ENCODE measurements around the gene ABHD12B.

Gene ABHD12B

GRCh38 chr14:50845166-50845565, 26.7 kb upstream of the ABHD12B start:
- H3K4me1 ChIP-seq (ENCODE audit: control insufficient read depth, low read depth, low read length), result no peaks in the 10 kb centered on the region
- H3K9me3 ChIP-seq (ENCODE audit: control insufficient read depth, low read depth, low read length), result no peaks in the 10 kb centered on the region
- H3K9ac ChIP-seq (ENCODE audit: low read length), result no peak overlapping the region
- H3K27ac ChIP-seq (ENCODE audit: low read length), result no peak overlapping the region
- H3K36me3 ChIP-seq (ENCODE audit: control insufficient read depth, low read depth, low read length), result no peaks in the 10 kb centered on the region
- no peak overlapping the region for H3K4me3 ChIP-seq (ENCODE audit: low read length)
- H3K27me3 ChIP-seq (ENCODE audit: control insufficient read depth, insufficient read depth, low read length), result no peaks in the 10 kb centered on the region

- Histone ChIP-seq H3K27me3 (ENCODE audit: control insufficient read depth, insufficient read depth, low read length) (no peaks in the 10 kb centered on the region), H3K9me3 (ENCODE audit: control insufficient read depth, low read depth, low read length) (no peaks in the 10 kb centered on the region), H3K4me1 (ENCODE audit: control insufficient read depth, low read depth, low read length) (no peaks in the 10 kb centered on the region), H3K9ac (ENCODE audit: low read length) (no peak overlapping the region), H3K27ac (ENCODE audit: low read length) (no peak overlapping the region), H3K4me3 (ENCODE audit: low read length) (no peak overlapping the region), H3K36me3 (ENCODE audit: control insufficient read depth, low read depth, low read length) (no peaks in the 10 kb centered on the region)
These were observed 25.5 kb upstream of the ABHD12B start for GRCh38 chr14:50846226-50846880.

- Histone ChIP-seq H3K4me3 (ENCODE audit: low read length) (no peak overlapping the region), H3K27ac (ENCODE audit: low read length) (no peak overlapping the region), H3K9ac (ENCODE audit: low read length) (no peak overlapping the region), H3K36me3 (ENCODE audit: control insufficient read depth, low read depth, low read length) (no peaks in the 10 kb centered on the region), H3K27me3 (ENCODE audit: control insufficient read depth, insufficient read depth, low read length) (no peaks in the 10 kb centered on the region), H3K4me1 (ENCODE audit: control insufficient read depth, low read depth, low read length) (no peaks in the 10 kb centered on the region), H3K9me3 (ENCODE audit: control insufficient read depth, low read depth, low read length) (no peaks in the 10 kb centered on the region)
These were observed 18.0 kb upstream of the ABHD12B start for GRCh38 chr14:50853891-50854290.

GRCh38 chr14:50854521-50854920, 17.3 kb upstream of the ABHD12B start:
- peaks cover 2% of the 10 kb centered on the region for H3K4me1 ChIP-seq (ENCODE audit: control insufficient read depth, low read depth, low read length)
- H3K9ac ChIP-seq (ENCODE audit: low read length), result no peak overlapping the region
- H3K9me3 ChIP-seq (ENCODE audit: control insufficient read depth, low read depth, low read length), result no peaks in the 10 kb centered on the region
- H3K36me3 ChIP-seq (ENCODE audit: control insufficient read depth, low read depth, low read length), result no peaks in the 10 kb centered on the region
- H3K27ac ChIP-seq (ENCODE audit: low read length), result no peak overlapping the region
- no peaks in the 10 kb centered on the region for H3K27me3 ChIP-seq (ENCODE audit: control insufficient read depth, insufficient read depth, low read length)
- H3K4me3 ChIP-seq (ENCODE audit: low read length), result no peak overlapping the region

- H3K4me1 ChIP-seq (ENCODE audit: control insufficient read depth, low read depth, low read length), result peaks cover 10% of the 10 kb centered on the region
- H3K27ac ChIP-seq (ENCODE audit: low read length), result no peak overlapping the region
- H3K9me3 ChIP-seq (ENCODE audit: control insufficient read depth, low read depth, low read length), result no peaks in the 10 kb centered on the region
- H3K9ac ChIP-seq (ENCODE audit: low read length), result no peak overlapping the region
- H3K4me3 ChIP-seq (ENCODE audit: low read length), result no peak overlapping the region
- H3K36me3 ChIP-seq (ENCODE audit: control insufficient read depth, low read depth, low read length), result no peaks in the 10 kb centered on the region
- no peaks in the 10 kb centered on the region for H3K27me3 ChIP-seq (ENCODE audit: control insufficient read depth, insufficient read depth, low read length)
These were observed 16.3 kb upstream of the ABHD12B start for GRCh38 chr14:50855558-50855957.

- Histone ChIP-seq H3K4me1 (ENCODE audit: control insufficient read depth, low read depth, low read length) (peaks cover 11% of the 10 kb centered on the region), H3K36me3 (ENCODE audit: control insufficient read depth, low read depth, low read length) (no peaks in the 10 kb centered on the region)
These were observed 15.2 kb upstream of the ABHD12B start for GRCh38 chr14:50856660-50857059.

GRCh38 chr14:50859296-50859624, 12.6 kb upstream of the ABHD12B start:
- Histone ChIP-seq H3K4me1 (ENCODE audit: control insufficient read depth, low read depth, low read length) (peaks cover 19% of the 10 kb centered on the region), H3K27ac (ENCODE audit: low read length) (no peak overlapping the region), H3K9ac (ENCODE audit: low read length) (no peak overlapping the region), H3K27me3 (ENCODE audit: control insufficient read depth, insufficient read depth, low read length) (no peaks in the 10 kb centered on the region), H3K36me3 (ENCODE audit: control insufficient read depth, low read depth, low read length) (no peaks in the 10 kb centered on the region), H3K4me3 (ENCODE audit: low read length) (no peak overlapping the region), H3K9me3 (ENCODE audit: control insufficient read depth, low read depth, low read length) (no peaks in the 10 kb centered on the region)

More at GRCh38 chr14:50856660-50857059, 15.2 kb upstream of the ABHD12B start:
- Histone ChIP-seq H3K9me3 (ENCODE audit: control insufficient read depth, low read depth, low read length) (no peaks in the 10 kb centered on the region), H3K27ac (ENCODE audit: low read length) (no peak overlapping the region), H3K4me3 (ENCODE audit: low read length) (no peak overlapping the region), H3K27me3 (ENCODE audit: control insufficient read depth, insufficient read depth, low read length) (no peaks in the 10 kb centered on the region), H3K9ac (ENCODE audit: low read length) (no peak overlapping the region)

- peak overlapping the region; percentile 44 for H3K9ac ChIP-seq (ENCODE audit: low read length)
- H3K27me3 ChIP-seq (ENCODE audit: control insufficient read depth, insufficient read depth, low read length), result no peaks in the 10 kb centered on the region
- no peaks in the 10 kb centered on the region for H3K36me3 ChIP-seq (ENCODE audit: control insufficient read depth, low read depth, low read length)
- H3K27ac ChIP-seq (ENCODE audit: low read length), result no peak overlapping the region
- peaks cover 19% of the 10 kb centered on the region for H3K4me1 ChIP-seq (ENCODE audit: control insufficient read depth, low read depth, low read length)
- no peaks in the 10 kb centered on the region for H3K9me3 ChIP-seq (ENCODE audit: control insufficient read depth, low read depth, low read length)
- H3K4me3 ChIP-seq (ENCODE audit: low read length), result no peak overlapping the region
These were observed 11.3 kb upstream of the ABHD12B start for GRCh38 chr14:50860478-50861086.

- Histone ChIP-seq H3K9me3 (ENCODE audit: control insufficient read depth, low read depth, low read length) (no peaks in the 10 kb centered on the region), H3K27me3 (ENCODE audit: control insufficient read depth, insufficient read depth, low read length) (no peaks in the 10 kb centered on the region), H3K9ac (ENCODE audit: low read length) (no peak overlapping the region), H3K4me1 (ENCODE audit: control insufficient read depth, low read depth, low read length) (peaks cover 19% of the 10 kb centered on the region), H3K36me3 (ENCODE audit: control insufficient read depth, low read depth, low read length) (no peaks in the 10 kb centered on the region), H3K4me3 (ENCODE audit: low read length) (no peak overlapping the region), H3K27ac (ENCODE audit: low read length) (no peak overlapping the region)
These were observed 9.8 kb upstream of the ABHD12B start for GRCh38 chr14:50862036-50862570.

GRCh38 chr14:50864237-50864636, 7.6 kb upstream of the ABHD12B start:
- H3K36me3 ChIP-seq (ENCODE audit: control insufficient read depth, low read depth, low read length), result no peaks in the 10 kb centered on the region
- H3K27ac ChIP-seq (ENCODE audit: low read length), result no peak overlapping the region
- no peaks in the 10 kb centered on the region for H3K27me3 ChIP-seq (ENCODE audit: control insufficient read depth, insufficient read depth, low read length)
- H3K9me3 ChIP-seq (ENCODE audit: control insufficient read depth, low read depth, low read length), result no peaks in the 10 kb centered on the region
- no peak overlapping the region for H3K9ac ChIP-seq (ENCODE audit: low read length)
- peaks cover 19% of the 10 kb centered on the region for H3K4me1 ChIP-seq (ENCODE audit: control insufficient read depth, low read depth, low read length)
- H3K4me3 ChIP-seq (ENCODE audit: low read length), result no peak overlapping the region

GRCh38 chr14:50864946-50865345, 6.9 kb upstream of the ABHD12B start:
- Histone ChIP-seq H3K27me3 (ENCODE audit: control insufficient read depth, insufficient read depth, low read length) (no peaks in the 10 kb centered on the region), H3K36me3 (ENCODE audit: control insufficient read depth, low read depth, low read length) (no peaks in the 10 kb centered on the region), H3K4me3 (ENCODE audit: low read length) (no peak overlapping the region), H3K4me1 (ENCODE audit: control insufficient read depth, low read depth, low read length) (peaks cover 14% of the 10 kb centered on the region), H3K9me3 (ENCODE audit: control insufficient read depth, low read depth, low read length) (no peaks in the 10 kb centered on the region), H3K9ac (ENCODE audit: low read length) (no peak overlapping the region), H3K27ac (ENCODE audit: low read length) (no peak overlapping the region)

Data from iPS-18a (cell line).